HEK293 (cell line): ENCODE data around the gene LHFPL3.

Experiments
- SETDB1 ChIP-seq: IDR thresholded peaks from one replicate; pipeline ENCODE4 v1.6.1; 2017; ENCODE audit warnings: mild to moderate bottlenecking, low read length, moderate library complexity, mixed read lengths; ENCODE audit not compliant: insufficient read length
- TRIM28 ChIP-seq: IDR thresholded peaks from 2 replicates; pipeline ENCODE4 v1.6.1; 2011; ENCODE audit warnings: low read length, control low read depth, borderline replicate concordance
- ZIC2 ChIP-seq: fragments of 450-650 bp; formaldehyde crosslinking; IDR thresholded peaks from 2 replicates; pipeline ENCODE4 v1.5.1; 2016; ENCODE audit warnings: missing biosample characterization, missing genetic modification characterization
- ZNF707 ChIP-seq: fragments of 450-650 bp; formaldehyde crosslinking; IDR thresholded peaks from 2 replicates; pipeline ENCODE4 v1.5.1; 2016; ENCODE audit warnings: missing biosample characterization, missing genetic modification characterization
- TF ChIP-seq, protein P1 (sequence below): fragments of 450-650 bp; formaldehyde crosslinking; IDR thresholded peaks from 2 replicates; pipeline ENCODE4 v1.5.1; 2016; ENCODE audit warnings: missing biosample characterization, missing genetic modification characterization
- TF ChIP-seq, protein P2 (sequence below): fragments of 450-650 bp; formaldehyde crosslinking; IDR thresholded peaks from 2 replicates; pipeline ENCODE4 v1.5.1; 2017; ENCODE audit warnings: missing biosample characterization, missing genetic modification characterization

DNA sequence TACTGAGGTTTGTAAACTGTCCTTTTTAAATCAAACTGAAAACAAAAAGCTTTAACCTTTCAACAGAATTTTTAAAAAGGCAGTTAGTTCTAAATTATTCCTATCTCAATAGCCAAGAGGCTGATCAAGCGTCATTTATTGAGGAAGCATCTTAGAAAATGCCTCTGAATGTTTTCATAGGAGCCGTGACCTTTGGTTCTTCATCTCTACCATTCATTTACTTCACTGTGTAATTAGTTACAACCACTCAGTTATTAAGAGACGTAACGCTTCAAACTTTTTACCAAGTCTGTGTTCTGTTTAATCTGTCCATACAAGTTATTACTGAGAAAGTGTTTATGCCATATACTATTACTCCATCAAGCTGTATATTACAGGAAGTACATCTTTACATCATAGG, 578.2 kb downstream of the LHFPL3 start:
- TF ChIP-seq, protein P1, sequence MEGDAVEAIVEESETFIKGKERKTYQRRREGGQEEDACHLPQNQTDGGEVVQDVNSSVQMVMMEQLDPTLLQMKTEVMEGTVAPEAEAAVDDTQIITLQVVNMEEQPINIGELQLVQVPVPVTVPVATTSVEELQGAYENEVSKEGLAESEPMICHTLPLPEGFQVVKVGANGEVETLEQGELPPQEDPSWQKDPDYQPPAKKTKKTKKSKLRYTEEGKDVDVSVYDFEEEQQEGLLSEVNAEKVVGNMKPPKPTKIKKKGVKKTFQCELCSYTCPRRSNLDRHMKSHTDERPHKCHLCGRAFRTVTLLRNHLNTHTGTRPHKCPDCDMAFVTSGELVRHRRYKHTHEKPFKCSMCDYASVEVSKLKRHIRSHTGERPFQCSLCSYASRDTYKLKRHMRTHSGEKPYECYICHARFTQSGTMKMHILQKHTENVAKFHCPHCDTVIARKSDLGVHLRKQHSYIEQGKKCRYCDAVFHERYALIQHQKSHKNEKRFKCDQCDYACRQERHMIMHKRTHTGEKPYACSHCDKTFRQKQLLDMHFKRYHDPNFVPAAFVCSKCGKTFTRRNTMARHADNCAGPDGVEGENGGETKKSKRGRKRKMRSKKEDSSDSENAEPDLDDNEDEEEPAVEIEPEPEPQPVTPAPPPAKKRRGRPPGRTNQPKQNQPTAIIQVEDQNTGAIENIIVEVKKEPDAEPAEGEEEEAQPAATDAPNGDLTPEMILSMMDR = no peak
- TF ChIP-seq ZIC2 (tag by site-specific recombination) = no peak
- TF ChIP-seq, protein P2, sequence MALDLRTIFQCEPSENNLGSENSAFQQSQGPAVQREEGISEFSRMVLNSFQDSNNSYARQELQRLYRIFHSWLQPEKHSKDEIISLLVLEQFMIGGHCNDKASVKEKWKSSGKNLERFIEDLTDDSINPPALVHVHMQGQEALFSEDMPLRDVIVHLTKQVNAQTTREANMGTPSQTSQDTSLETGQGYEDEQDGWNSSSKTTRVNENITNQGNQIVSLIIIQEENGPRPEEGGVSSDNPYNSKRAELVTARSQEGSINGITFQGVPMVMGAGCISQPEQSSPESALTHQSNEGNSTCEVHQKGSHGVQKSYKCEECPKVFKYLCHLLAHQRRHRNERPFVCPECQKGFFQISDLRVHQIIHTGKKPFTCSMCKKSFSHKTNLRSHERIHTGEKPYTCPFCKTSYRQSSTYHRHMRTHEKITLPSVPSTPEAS (tag by site-specific recombination) = no peak
- TF ChIP-seq ZNF707 (tag by site-specific recombination) = no peak
- no peak for TF ChIP-seq TRIM28
- no peak for TF ChIP-seq SETDB1
